Activated B cell treated with CpG ODN at 0.5 μM for 24 hours (primary cell): Measurements from ENCODE around the gene USF3. TPM values are rescaled to one million over a fixed set of nuclear protein-coding genes. Genes with fewer than 3 reads are reported as not detected.

Experiments
- ATAC-seq: fragments of 200-7000 bp; cut with Tn5 transposase; one replicate; pipeline ENCODE4 v1.10.0; 2021; ENCODE audit warnings: low read depth, mild to moderate bottlenecking, moderate library complexity
- CTCF ChIA-PET: fragments of 350-600 bp; sonication (Branson Sonifier 250); formaldehyde crosslinking; loops from one replicate; lab custom pipeline; 2021; ENCODE audit warnings: antibody characterized with exemption; lab: Charles Lee
- POLR2A ChIA-PET: fragments of 350-600 bp; sonication (Branson Sonifier 250); formaldehyde crosslinking; loops from one replicate; lab custom pipeline; 2021; ENCODE audit warnings: antibody characterized with exemption; lab: Charles Lee
- DNase-seq: peaks from one replicate; pipeline ENCODE4 v3.0.0; 2022
- H3K27ac Mint-ChIP-seq: one replicate; pipeline ENCODE4 v1.8.0; 2020; ENCODE audit warnings: mixed read lengths
- H3K27me3 Mint-ChIP-seq: one replicate; pipeline ENCODE4 v1.8.0; 2021; ENCODE audit warnings: mixed read lengths
- H3K36me3 Mint-ChIP-seq: one replicate; pipeline ENCODE4 v1.8.0; 2021; ENCODE audit warnings: low read depth, mixed read lengths
- H3K4me1 Mint-ChIP-seq: one replicate; pipeline ENCODE4 v1.8.0; 2021; ENCODE audit warnings: mixed read lengths
- H3K4me3 Mint-ChIP-seq: one replicate; pipeline ENCODE4 v1.8.0; 2020; ENCODE audit warnings: mild to moderate bottlenecking, mixed read lengths
- H3K9me3 Mint-ChIP-seq: one replicate; pipeline ENCODE4 v1.8.0; 2020; ENCODE audit warnings: mixed read lengths
- intact Hi-C: fragments of 100-400 bp; cut with micrococcal nuclease; formaldehyde crosslinking; loops from one replicate; pipeline ENCODE4 v1.15.1; 2024
- total RNA-seq: library from RNA; stranded (reverse); gene quantifications from 2 replicates; pipeline ENCODE4 v1.2.3, GENCODE V29; 2022
- TF ChIP-seq, protein P1 (sequence below): fragments of 200-600 bp; IDR thresholded peaks from one replicate; pipeline ENCODE4 v1.8.0; 2022; ENCODE audit warnings: antibody characterized with exemption, mild to moderate bottlenecking

The USF3 gene
- total RNA-seq, 1 donor from 2014 or later, result 25.3 TPM

DNA sequence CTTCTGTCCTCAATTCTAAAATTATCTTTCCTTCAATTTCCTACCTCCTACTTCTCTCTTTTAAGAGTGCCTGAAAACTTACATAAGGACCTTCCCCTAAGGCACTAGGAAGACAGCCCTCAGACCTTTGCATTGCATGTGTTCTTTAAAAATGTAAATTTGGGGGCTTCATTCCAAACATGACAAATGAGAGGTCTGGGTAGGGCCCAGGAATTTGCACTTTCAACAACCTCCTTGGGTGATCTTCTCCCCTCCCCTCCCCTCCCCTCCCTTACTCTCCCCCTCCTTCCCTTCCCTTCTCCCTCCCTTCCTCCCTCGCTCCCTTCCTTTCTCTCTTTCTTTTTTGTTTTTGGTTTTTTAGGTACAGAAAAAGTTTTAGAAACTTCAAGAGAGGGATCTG is 18.7 kb downstream of the USF3 start:
- ATAC-seq (no peak), DNase-seq (no peak)
- peak overlapping the region; percentile 39 for H3K27ac Mint-ChIP-seq
- H3K4me3 Mint-ChIP-seq, result no peak overlapping the region
- ChIA-PET POLR2A (interaction anchor here (0.6 to 0.7 kb wide), 3 partner anchors 19 to 235 kb away, joined by 4 to 7 read pairs (median 5); partner anchors contain the start of gene USF3), CTCF (no interaction called here)
- H3K4me1 Mint-ChIP-seq, result peaks cover 37% of the 10 kb centered on the region
- intact Hi-C loops, result no loop called here
- TF ChIP-seq, protein P1, sequence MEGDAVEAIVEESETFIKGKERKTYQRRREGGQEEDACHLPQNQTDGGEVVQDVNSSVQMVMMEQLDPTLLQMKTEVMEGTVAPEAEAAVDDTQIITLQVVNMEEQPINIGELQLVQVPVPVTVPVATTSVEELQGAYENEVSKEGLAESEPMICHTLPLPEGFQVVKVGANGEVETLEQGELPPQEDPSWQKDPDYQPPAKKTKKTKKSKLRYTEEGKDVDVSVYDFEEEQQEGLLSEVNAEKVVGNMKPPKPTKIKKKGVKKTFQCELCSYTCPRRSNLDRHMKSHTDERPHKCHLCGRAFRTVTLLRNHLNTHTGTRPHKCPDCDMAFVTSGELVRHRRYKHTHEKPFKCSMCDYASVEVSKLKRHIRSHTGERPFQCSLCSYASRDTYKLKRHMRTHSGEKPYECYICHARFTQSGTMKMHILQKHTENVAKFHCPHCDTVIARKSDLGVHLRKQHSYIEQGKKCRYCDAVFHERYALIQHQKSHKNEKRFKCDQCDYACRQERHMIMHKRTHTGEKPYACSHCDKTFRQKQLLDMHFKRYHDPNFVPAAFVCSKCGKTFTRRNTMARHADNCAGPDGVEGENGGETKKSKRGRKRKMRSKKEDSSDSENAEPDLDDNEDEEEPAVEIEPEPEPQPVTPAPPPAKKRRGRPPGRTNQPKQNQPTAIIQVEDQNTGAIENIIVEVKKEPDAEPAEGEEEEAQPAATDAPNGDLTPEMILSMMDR, result no peak
- no peaks in the 10 kb centered on the region for H3K27me3 Mint-ChIP-seq
- H3K36me3 Mint-ChIP-seq, result peaks cover 47% of the 10 kb centered on the region
- peaks cover 11% of the 10 kb centered on the region for H3K9me3 Mint-ChIP-seq

- Mint-ChIP-seq H3K36me3 (peaks cover 62% of the 10 kb centered on the region), H3K4me3 (peak overlapping the region; percentile 29), H3K4me1 (peaks cover 37% of the 10 kb centered on the region), H3K27me3 (no peaks in the 10 kb centered on the region), H3K9me3 (peaks cover 11% of the 10 kb centered on the region), H3K27ac (peak overlapping the region; percentile 89)
- TF ChIP-seq, protein P1, result no peak
- ChIA-PET POLR2A (interaction anchor here (0.5 kb wide), 1 partner anchor 483 kb away, joined by 3 read pairs; no protein-coding TSS in a partner anchor), CTCF (no interaction called here)
- intact Hi-C loops, result no loop called here
- peak; percentile 67 for ATAC-seq
- DNase-seq, result no peak
Observed at GRCh38 chr3:113676261-113676660, 20.2 kb downstream of the USF3 start.

- TF ChIP-seq, protein P1, result no peak
- DNase-seq (no peak), ATAC-seq (peak; percentile 52)
- Mint-ChIP-seq H3K27ac (peak overlapping the region; percentile 42), H3K4me1 (peaks cover 49% of the 10 kb centered on the region), H3K27me3 (no peaks in the 10 kb centered on the region), H3K4me3 (no peak overlapping the region), H3K36me3 (peaks cover 69% of the 10 kb centered on the region), H3K9me3 (peaks cover 11% of the 10 kb centered on the region)
- CTCF ChIA-PET, result no interaction called here
- intact Hi-C loops, result no loop called here
- POLR2A ChIA-PET, result interaction anchor here (0.6 to 1.0 kb wide), 3 partner anchors 23 to 251 kb away, joined by 5 to 10 read pairs (median 8); partner anchors contain the start of genes SPICE1 and USF3
Observed at GRCh38 chr3:113673593-113673992, 22.8 kb downstream of the USF3 start.

DNA sequence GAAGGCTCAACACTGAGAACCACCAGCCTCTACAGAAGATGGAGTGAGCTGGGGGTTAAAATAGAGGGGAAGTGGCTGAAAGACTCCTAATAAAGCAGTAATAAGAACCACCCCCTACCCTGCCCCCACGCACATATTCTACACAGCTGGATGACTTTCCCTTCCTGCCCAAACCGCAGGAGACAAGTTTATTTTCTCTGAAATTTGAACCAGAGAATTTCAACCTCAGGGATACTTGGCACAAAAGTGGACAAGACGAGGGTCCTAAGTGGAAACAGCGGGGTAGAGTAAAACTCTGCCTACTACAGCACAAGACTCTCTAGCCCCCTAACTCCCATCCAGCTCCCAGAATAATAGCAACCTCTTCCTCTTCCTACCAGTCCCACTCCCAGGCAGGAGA is 28.4 kb downstream of the USF3 start:
- peak; percentile 31 for ATAC-seq
- intact Hi-C loops, result loop anchor here (1.0 to 2.0 kb wide), 2 partner anchors 9 to 41 kb away; no protein-coding TSS in a partner anchor
- POLR2A ChIA-PET, result interaction anchor here (0.7 to 2.2 kb wide), 2 partner anchors 28 to 695 kb away, joined by 3 to 7 read pairs; partner anchors contain the start of gene USF3
- Mint-ChIP-seq H3K4me3 (peak overlapping the region; percentile 53), H3K27me3 (no peaks in the 10 kb centered on the region), H3K9me3 (no peaks in the 10 kb centered on the region), H3K27ac (peak overlapping the region; percentile 71), H3K4me1 (peaks cover 53% of the 10 kb centered on the region), H3K36me3 (peaks cover 64% of the 10 kb centered on the region)
- TF ChIP-seq, protein P1, result no peak
- CTCF ChIA-PET, result no interaction called here
- no peak for DNase-seq

DNA sequence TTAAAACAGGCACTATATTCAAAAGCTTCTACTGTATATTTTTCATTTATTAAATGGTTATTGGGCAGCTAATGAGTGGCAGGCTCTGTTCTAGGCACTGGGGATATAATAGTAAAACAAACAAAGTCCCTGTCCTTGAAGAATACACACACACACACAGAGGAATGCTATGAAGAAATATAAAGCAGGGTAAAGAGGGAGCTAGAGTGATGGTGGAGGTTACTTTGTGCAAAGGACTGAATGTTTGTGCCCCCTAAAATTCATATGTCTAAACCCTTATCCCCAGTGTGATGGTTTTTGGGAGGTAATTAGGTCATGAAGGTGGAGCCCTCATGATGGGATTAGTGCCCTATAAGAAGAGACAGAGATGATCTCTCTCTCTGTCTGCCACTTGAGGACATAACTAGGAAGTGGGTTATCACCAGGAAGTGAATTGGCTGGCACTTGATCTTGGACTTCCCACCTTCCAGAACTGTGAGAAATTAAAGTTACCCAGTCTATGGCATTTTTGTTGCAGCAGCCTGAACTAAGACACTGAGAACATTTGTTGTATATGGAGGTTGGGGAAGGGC is 31.8 kb downstream of the USF3 start:
- no peak for DNase-seq
- Mint-ChIP-seq H3K4me1 (peaks cover 77% of the 10 kb centered on the region), H3K36me3 (peaks cover 64% of the 10 kb centered on the region), H3K4me3 (no peak overlapping the region), H3K9me3 (no peaks in the 10 kb centered on the region), H3K27me3 (no peaks in the 10 kb centered on the region), H3K27ac (peak overlapping the region; percentile 76)
- ChIA-PET POLR2A (interaction anchor here (0.7 to 1.5 kb wide), 2 partner anchors 31 to 124 kb away, joined by 3 read pairs; partner anchors contain the start of gene USF3), CTCF (no interaction called here)
- ATAC-seq, result no peak
- TF ChIP-seq, protein P1, result no peak
- intact Hi-C loops, result no loop called here
